Cardiac septum (tissue), 1 donor: ENCODE data around the gene SIRT3. TPM values are rescaled to one million over a fixed set of nuclear protein-coding genes. Genes with fewer than 3 reads are reported as not detected.

Experiments
- DNase-seq: peaks from one replicate; pipeline ENCODE4 v3.0.0-alpha.2; 2020; ENCODE audit warnings: low spot score
- intact Hi-C: fragments of 100-400 bp; cut with DNase I; formaldehyde crosslinking; loops from one replicate; pipeline ENCODE4 v1.14.0; 2022
- total RNA-seq: library from RNA; stranded (reverse); fragmentation: NEBNext Ultra II Directional; extraction: Animal tissue kit (Norgen Biotek cat#: 25700); gene quantifications from one replicate; pipeline ENCODE4 v1.2.1, GENCODE V29; 2021
- donor health status: DM: no; HTN: no; CAD: no.

The SIRT3 gene
- total RNA-seq, 1 donor from 2014 or later: 27.0 TPM

DNA sequence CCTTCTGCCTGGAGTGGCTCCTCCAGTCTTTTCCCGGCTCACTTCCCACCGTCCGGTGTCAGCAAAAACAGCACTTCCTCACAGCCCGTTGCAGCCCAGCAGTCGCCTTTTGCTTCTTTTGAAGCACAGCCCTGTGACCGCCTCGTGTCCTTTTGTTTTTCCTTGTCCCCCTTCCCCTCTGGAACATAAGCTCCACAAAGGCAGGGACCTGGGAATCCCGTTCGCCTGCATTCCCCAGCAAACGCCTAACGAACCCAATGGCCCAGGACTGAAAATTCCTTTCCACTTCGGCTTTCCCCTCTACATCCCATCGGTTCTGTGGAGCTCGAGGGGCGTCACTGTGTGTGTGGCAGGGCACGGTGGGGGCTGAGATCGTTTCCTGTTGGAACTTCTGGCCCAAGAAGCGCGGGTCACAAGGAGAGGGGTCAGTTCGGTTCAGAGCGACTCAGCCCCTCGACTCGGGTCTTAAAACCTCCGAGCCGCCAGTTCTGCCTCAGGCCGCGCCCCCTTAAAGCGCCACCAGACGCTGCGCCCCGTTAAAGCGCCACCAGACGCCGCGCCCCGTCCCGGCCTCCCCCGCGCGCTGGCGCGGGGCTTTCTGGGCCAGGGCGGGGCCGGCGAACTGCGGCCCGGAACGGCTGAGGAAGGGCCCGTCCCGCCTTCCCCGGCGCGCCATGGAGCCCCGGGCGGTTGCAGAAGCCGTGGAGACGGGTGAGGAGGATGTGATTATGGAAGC lies 27.8 kb downstream of the SIRT3 start:
- intact Hi-C loops: loop anchor here (1.0 to 5.0 kb wide), 3 partner anchors 28 to 242 kb away; partner anchors contain the start of genes PSMD13, PTDSS2 and SIRT3

DNA sequence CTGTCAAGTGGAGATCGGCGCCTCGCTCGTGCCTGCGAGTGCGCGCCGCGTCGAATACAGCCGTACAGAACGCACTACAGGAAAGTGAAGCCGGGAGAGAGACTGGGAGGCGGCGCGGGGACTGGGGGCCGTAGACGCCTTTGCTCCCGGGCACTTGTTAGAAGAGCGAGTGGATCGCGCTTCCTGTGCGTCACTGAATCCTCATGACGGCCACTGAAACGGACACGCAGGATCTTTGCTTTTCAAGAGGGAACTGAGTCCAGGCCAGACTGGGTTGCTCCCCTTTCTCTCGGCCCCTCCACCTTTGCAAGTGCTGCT lies 28.3 kb downstream of the SIRT3 start:
- no peak for DNase-seq
- intact Hi-C loops: loop anchor here (1.0 to 5.0 kb wide), 3 partner anchors 28 to 242 kb away; partner anchors contain the start of genes PSMD13, PTDSS2 and SIRT3

More for the DNA sequence above, 27.8 kb downstream of the SIRT3 start:
- peak; percentile 91 for DNase-seq

DNA sequence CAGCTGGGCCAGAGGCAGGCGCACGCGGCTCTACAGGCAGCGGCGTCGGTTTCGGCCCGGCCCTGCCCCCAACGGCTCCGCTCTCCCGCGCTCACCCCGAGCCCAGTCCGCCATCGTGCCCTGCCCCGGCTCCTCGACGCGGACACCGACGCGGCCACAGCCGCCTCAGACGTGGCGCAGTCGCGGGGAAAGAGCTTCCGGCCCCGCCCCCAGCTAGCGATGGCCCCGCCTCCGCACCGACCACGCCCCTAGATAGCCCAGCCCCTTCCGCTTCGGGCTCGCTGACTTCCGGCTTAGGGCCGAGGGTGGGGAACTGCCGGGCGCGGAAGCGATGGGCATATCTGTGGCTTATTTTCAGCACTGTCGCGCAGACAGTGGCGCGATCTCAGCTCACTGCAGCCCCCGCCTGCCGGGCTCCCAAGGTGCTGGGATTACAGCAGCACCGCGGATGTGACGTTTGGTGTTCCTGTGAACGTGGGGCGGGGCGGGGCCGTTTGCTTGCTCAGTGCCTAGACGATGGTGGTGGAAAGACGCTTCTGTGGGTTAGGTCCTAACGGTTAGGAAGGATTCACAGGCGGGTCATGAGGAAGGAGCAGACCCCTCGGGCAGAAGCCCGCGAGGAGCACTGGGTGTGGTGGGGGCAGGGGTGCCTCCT lies 28.8 kb downstream of the SIRT3 start, which contains the start of the genes BET1L and RIC8A:
BET1L (minus strand) TSS at position 192 of the 655 bp plus-strand sequence; CDS start at position 114, 78 bp downstream.
RIC8A (plus strand) TSS at position 501 of the 655 bp plus-strand sequence. CDS start 1,147 bp downstream, outside the sequence.
- intact Hi-C loops: loop anchor here (5.0 kb wide), 1 partner anchor 150 kb away; no protein-coding TSS in a partner anchor

DNA sequence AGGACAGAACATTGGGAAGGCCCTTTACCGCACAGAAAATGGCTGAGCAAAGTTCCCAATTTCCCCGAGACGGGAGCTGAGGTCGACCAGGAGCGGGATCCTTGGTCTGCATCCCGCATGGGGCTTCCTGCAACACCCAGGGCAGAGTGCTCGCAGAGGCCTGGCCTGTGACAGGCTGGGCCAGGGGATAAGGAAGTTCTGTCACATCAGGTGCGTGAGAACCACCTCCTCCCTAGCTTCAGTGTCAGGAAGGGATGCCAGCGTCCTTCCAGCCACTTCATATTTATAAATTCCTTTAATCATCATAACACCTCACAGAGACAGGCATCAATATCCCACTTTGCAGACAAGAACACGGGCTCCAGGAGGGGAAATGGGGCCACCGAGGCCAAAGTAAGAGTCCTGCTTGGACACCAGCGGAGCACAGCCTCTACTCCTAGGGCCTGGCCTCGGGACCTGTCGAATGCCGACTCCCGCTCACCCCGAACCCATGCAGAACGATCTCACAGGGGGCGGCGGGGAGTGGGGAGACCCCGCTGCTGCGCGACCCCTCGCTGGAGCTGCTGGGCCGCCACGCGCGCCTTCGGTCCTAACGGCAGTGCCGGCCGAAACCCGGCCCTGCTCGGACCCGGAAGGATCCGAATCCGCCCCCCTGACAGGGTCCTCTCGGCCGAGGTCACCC lies 29.5 kb downstream of the SIRT3 start:
- intact Hi-C loops: loop anchor here (5.0 kb wide), 1 partner anchor 151 kb away; no protein-coding TSS in a partner anchor
- DNase-seq: peak; percentile 63

More for the DNA sequence above, 28.8 kb downstream of the SIRT3 start, which contains the start of the genes BET1L and RIC8A:
- peak; percentile 98 for DNase-seq

DNA sequence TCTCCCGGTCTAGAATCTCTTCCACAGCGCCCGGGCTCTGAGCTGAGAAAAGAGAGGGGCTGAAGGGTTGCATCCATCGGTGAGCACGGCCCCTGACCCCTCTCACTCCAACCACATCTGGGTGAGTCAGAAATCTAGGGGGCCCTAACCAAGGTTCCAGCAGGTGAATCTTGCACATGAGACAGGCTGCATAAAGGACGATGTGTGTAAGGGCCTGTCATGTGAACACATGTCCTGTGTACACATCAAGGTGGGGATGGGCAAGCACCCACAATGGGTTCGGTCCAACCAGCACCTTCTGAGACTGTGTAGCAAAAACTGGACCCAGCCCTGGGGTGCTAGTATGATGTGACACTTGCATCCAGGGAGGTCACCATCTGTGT lies 30.1 kb downstream of the SIRT3 start:
- intact Hi-C loops: loop anchor here (5.0 kb wide), 1 partner anchor 151 kb away; no protein-coding TSS in a partner anchor
- DNase-seq: peak; percentile 73

DNA sequence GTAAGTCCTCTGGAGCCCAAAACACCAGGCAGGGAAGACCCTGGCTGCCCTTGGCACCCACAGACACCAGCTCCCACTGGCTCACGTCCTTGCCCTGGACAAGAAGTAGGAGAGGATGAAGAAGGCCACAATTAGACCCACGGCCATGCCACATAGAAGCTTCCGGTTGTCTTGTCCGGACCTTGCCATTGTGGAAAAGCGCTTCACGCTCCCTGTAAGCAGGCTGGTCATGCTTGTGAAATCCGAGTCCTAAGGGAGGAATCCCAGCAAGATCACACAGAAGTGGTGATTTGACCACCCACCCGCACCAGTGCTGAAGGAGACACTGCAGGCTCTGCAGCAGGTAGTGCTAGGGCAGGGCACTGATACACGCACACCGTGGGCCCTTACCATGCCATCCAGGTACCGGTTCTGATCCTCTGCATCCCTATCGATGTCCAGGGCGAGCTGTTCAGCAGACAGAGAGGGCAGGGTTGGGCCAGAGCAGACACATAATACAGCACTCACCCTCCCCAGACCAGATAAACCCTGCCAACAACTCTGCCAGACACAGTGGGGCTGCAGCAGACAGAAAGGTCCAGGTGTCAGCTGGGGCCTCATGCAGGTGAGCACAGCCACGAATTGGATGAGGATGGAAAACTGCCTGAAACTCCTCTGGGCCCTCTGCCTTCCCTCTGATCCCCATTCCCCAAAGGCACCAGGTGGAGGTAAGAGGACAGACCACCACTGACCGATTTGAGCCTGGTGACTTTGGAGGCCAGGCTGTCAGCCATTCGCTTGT lies 30.7 kb downstream of the SIRT3 start:
- DNase-seq: peak; percentile 51
- intact Hi-C loops: loop anchor here (5.0 kb wide), 1 partner anchor 152 kb away; no protein-coding TSS in a partner anchor

DNA sequence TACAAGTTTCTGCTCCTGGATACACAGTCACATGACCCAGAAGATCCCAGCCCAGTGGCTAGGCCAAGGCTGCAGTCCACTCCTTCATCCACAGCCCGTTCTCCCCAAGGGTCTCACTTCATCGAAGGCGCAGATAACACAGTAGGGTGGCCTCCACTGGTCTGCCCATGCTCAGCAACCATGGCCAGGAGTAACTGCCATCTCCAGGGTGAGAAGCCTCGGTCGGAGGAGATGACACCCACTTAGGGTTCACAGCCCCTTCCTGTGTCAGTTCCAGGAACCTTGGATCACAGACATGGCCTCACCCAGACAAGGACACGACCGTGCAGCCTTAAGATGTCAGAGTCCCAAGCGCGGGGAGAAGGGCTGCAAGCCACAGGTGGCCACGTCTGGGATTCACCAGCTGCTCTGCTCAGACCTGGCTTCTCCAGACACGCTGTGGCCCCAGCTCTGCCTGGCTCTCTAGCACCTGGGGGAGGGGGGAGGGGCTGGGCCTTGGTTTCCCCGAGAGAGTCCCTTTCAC lies 31.5 kb downstream of the SIRT3 start:
- intact Hi-C loops: loop anchor here (5.0 kb wide), 1 partner anchor 153 kb away; no protein-coding TSS in a partner anchor
- peak; percentile 36 for DNase-seq

DNA sequence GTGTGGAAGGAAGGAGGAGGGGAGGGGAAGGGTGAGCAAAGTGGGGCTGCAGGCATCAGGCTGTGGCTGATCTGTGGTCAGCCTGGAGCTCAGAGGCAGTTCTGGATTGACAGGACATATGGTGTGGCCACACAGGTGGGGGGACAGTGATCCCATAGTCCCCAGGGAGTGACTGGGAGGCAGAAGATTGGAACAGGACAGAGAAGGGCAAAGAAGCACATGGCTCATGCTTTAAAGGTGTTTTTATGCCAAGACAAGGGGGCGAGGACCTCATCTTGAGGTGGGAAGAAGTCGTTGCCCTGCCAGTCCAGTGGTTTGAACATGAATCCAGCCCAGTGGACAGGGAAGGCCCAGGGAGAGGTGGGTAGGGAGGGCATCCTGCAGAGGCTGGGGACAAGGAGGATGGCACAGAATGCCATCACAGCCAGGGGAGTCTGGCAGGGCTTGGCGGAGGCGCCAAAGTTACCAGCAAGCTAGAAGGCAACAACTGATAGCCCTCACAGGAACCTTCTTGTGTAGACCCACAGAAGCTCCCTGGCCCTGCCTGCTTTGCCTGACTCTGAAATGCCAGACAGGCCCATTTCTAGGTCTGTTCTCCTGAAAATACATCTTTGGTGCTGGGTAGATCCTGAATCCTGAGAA lies 32.1 kb downstream of the SIRT3 start:
- intact Hi-C loops: no loop called here
- peak; percentile 71 for DNase-seq

DNA sequence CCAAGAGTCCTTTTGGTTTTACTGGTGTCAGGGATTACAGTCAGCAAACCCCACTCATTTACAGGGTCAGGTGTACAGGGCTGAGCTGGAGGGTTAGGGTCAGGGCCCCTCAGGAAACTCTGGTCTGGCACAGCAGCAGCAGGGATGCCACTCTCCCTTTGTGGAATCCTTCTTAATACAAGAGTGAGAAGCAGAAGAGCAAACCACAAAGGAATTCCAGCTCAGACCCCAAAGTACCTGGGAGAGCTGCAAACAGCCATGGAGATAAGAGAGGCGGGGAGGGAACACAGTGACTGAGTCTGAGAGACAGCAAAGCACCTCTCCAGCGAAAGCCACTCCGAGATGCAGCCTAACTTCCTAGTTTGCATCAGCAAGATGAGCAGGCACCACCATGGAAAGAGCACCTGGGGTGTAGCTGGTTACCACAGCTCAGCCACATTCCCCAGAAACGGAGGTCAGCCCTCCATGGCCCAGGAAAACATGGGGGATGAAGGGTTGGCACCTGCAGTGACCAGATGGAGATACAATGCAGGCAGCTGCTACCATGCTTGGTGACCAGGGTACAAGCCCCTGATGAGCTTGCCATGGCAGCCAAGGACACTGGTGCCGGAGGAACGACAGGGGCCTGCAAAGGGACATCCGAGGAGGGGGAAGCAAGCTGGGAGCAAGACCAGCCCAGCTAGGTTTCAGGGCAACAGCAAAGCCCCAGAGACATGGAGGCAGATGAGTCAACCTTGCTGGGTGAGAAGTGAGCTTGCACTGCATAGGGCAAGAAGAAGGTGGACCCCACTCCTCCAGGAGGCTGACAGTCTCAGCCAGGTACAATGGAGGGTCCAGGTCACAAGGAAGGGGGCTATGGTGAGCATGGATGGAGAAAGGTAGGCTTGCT lies 32.8 kb downstream of the SIRT3 start:
- peak; percentile 31 for DNase-seq
- intact Hi-C loops: no loop called here

DNA sequence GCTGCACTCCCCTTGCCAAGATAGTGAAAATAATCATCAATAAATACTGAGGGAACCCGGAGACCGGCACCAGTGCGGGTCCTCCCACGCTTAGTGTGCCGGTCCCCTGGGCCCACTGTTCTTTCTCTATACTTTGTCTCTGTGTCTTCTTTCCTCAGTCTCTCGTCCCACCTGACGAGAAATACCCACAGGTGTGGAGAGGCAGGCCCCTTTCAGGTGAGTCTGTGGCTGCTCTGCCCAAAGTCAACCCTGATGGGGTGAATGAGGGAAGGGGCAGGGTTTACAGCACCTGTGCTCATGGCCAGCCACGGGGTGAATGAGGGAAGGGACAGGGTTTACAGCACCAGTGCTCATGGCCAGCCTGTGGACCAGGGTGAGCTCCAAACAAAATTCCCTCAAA lies 33.7 kb downstream of the SIRT3 start:
- DNase-seq: no peak

DNA sequence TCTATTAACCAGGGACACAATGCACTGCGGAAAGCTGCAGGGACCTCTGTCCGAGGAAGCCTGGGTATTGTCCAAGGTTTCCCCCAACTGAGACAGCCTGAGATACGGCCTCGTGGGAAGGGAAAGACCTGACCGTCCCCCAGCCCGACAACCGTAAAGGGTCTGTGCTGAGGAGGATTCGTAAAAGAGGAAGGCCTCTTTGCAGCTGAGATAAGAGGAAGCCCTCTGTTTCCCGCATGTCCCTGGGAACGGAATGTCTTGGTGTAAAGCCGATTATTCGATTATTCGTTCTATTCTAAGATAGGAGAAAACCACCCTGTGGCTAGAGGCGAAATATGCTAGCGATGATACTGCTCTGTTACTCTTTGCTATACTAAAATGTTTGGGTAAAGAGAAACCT lies 34.2 kb downstream of the SIRT3 start:
- DNase-seq: peak; percentile 7
- intact Hi-C loops: no loop called here

More for the DNA sequence above, 33.7 kb downstream of the SIRT3 start:
- intact Hi-C loops: no loop called here

DNA sequence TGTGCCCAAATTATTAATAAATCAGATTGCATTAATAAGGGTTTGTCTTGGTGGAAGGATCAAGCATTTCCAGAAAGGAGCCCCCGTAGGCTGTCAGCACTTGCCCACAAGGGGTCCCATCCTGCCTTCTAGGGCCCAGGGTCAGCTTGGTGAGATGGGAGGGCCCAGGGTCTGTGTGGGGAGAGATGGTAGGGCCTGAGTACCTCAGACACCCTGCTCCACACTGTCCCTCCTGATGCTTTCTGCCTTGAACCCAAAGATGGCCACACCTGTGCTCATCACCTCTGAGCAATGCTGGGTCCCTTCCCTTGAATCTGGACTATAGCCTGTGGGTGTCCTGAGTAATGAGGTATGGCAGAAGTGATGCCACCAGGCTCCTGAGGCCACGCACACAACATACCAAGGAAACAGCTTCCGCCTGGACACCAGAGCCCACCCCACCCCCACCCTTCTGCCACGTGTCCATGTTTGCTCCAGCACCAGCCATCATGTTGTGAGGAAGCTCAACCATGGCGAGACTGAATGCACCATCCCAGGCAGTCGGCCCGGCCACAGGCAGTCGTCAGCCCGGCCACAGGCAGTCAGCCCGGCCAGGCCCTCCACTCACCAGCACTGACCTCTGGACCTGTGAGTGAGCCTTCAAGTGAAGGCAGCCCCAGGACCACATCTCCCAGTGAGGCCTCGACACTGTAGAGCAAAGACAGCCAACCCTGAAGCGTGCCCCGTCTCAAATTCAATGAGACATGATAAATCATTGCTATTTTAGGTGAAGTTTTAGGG lies 35.7 kb downstream of the SIRT3 start:
- intact Hi-C loops: no loop called here
- peak; percentile 44 for DNase-seq

DNA sequence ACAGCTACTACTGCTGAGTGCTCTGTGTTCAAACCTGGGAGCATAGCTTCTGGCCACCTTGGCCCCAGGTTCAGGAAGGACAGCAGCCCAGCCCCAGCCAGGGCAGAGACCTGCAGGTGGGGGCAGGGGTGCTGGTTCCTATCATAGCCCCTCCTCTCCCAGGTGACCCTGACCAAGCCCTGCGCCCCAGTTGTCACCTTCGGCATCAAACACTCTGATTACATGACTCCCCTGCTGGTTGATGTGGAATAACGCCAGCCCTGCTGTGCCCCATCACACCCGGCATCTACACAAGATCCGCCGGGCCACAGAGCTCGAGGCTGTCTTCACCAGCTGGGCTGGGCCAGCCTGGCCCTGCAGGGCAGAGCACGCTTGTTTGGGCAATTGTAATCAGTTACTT lies 36.4 kb downstream of the SIRT3 start:
- peak; percentile 70 for DNase-seq

DNA sequence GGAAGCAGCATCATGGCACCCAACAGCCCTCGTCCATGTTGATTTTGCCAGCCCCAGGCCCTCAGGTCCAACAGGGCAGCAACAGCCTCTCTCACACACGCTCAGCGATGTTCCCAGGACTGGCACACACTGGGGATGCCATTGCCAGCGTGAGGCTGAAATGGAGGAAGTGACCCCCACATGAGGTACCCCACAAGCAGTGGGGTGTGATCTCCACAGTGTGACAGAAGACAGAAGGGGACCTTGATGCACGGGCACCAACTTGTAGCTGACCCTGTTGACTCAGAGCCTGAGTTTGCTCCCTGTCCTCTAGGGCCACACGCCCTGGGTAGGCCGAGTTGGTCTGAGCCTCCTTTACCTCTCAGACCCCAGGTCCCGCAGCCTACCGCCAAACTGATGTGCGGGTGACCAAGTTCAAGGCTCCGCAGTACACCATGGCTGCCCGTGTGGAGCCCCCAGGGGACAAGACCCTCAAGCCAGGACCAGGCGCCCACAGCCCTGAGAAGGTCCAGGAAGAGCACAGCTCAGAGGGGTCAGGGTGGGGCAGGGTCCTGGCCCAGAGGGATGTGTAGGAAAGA lies 37.0 kb downstream of the SIRT3 start:
- intact Hi-C loops: no loop called here
- DNase-seq: peak; percentile 58

More for the DNA sequence above, 36.4 kb downstream of the SIRT3 start:
- intact Hi-C loops: no loop called here

DNA sequence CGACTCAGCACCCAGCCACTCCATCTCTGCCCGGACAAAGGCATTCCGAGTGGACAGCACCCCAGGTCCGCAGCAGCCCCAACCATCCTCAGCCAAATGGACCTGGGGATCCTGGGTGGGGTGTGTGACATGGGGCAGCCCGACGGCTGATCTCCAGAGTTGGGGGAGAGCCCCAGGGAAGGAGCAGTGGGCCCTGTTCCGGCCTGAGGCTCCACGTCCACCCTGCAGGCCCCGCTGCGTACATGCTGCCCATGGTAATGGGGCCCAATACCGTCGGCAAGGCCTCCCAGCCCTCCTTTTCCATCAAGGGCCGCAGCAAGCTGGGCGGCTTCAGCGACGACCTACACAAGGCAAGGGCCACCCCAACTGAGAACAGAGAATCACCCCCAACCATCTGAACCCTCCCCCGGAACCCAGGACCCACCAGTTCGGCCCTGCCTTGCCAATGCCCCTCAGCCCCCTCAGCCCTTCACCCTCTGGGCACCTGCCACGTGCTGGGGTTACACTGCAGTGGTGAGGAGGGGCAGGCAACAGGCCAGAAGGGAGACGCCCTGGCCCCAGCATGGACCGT lies 37.8 kb downstream of the SIRT3 start:
- intact Hi-C loops: no loop called here
- DNase-seq: peak; percentile 69

DNA sequence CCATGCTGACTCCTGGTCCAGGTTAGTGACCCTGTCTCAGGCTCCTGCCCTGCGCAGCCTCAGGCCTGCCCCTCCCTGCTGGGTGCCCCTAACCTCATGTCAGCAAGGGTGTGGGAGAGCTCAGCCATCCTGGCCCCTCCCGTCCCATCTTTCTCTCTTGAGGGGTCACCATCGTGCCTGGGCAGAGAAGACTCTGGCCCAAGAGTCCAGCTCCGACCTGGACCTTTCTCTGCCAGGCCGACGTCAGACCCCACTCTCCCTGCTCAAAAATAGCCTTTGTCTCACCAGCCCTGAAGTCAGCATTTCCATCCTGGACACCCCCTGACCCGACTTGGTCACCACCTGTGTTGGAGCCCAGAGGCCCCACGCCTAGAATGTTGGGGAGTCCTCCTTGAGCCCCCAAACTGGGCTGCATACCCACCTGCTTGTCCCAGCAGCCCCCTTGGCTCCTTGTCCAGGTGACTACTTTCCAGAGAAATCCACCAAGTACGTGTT lies 38.4 kb downstream of the SIRT3 start:
- DNase-seq: peak; percentile 66
- intact Hi-C loops: no loop called here
